Ammon's horn (tissue), 1 donor: Measurements from ENCODE around the gene TTC7B.
A peak's percentile ranks its signal among the peaks of the same experiment; 100 is the strongest.
"Not testable (repeated sequence)": the region's sequence is repeated elsewhere in the genome, so short reads cannot be mapped to it uniquely, and the experiment has no call there.

ENCODE experiments used
- DNase-seq: peaks from one replicate; pipeline ENCODE4 v3.0.0-alpha.2; 2016; ENCODE audit warnings: low spot score

The TTC7B gene

DNA sequence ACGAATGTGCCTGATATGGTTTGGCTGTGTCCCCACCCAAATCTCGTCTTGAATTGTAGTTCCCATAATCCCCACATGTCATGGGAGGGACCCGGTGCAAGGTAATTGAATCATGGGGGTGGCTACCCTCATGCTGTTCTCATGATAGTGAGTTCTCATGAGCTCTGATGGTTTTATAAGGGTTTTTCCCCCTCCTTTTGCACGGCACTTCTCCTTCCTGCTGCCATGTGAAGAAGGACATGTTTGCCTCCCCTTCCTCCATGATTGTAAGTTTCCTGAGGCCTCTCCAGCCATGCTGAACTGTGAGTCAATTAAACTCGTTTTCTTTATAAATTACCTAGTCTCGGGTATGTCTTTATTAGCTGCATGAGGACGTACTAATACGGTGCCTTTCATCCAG is 289.7 kb downstream of the TTC7B start:
- DNase-seq = not testable (repeated sequence)

DNA sequence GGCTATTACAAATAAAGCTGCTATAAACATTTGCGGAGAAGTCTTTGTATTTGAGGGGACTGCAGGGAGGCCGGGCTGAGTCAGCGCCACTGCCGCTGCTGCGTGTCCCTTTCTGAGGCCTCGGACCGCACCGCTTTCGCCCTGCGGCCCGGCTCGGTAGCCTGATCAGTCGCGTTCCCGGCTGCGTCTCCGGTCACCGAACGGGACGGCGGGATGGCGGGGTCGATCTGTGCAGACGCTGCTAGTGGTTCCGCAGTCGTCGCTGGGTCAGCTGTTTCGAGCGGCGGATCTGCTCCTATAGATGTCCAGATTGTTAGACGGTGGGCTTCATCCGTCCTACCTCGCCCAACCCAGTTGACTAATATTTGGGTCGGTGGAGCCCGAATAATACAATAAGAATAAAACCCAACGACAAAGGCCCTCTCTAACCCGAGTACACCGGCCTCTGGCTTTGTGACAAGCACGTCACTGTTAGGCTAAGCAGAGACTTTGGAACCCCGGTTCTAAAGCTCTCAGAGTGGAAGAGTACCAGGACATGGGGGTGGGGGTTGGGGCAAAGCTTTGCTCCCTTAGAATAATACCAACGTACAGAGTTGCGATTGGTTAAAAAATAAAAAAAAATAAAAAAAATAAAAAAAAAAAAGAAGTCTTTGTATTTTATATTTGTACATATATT is 290.7 kb downstream of the TTC7B start:
- DNase-seq = not testable (repeated sequence)

DNA sequence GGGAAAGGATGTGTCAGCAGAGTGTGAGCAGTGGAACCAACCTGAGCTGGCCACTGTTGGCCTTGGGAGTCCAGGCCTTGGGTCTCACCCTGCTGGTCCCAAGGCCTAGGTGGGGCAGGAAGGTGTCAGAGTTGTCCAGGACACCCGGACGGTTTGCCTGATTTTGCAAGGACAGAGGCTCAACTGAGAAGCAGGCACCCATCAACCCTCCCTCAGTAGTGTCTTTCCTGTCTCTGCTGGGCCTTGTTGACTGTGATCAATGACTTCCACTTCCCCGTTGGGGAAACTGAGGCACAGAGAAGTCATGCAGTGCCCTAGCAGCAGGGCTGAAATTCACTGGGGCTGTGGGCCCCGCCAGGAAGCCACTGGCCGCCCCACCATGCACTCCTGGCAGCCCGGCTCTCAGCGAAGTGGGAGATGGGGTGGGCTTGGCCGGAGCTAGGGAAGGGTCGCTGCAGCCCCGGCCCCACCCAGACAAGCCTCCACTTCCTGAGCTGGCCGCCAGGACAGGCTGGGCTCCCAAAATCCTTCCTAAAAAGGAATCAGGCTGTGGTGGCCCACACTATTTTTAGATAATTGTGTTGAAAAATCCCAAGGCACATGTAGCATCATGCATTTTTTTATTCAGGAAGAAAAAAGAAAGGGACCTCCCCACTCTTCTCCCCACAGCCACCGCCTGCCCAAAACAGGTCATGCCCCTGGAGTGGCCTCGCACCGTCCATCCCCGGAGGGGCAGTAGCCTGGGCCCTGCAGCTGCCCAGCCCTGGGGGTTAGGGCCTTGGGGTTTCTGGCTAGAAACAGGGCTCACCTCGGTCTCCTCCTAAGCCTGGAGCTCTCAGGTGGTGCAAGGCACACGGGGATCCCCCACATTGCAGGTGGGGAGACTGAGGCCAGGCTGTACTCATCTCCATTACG is 292.0 kb downstream of the TTC7B start:
- no peak for DNase-seq

DNA sequence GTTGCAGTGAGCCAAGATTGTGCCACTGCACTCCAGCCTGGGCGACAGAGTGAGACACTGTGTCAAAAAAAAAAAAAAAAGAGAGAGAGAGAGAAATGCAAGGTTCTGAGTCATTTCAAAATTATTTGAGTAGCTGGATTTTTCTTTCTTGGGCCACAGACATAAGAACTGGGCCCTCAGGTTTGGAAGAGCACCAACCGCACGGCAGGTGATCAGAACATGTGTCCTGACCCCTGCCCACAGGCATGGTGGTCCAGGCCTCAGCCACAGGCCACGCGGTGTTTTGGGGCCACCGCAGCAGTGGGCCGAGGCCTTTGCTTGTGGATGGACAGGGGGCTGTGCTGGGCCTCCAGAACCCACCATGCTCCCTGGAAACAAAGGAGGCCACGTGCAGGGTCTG is 292.7 kb downstream of the TTC7B start:
- DNase-seq = no peak

DNA sequence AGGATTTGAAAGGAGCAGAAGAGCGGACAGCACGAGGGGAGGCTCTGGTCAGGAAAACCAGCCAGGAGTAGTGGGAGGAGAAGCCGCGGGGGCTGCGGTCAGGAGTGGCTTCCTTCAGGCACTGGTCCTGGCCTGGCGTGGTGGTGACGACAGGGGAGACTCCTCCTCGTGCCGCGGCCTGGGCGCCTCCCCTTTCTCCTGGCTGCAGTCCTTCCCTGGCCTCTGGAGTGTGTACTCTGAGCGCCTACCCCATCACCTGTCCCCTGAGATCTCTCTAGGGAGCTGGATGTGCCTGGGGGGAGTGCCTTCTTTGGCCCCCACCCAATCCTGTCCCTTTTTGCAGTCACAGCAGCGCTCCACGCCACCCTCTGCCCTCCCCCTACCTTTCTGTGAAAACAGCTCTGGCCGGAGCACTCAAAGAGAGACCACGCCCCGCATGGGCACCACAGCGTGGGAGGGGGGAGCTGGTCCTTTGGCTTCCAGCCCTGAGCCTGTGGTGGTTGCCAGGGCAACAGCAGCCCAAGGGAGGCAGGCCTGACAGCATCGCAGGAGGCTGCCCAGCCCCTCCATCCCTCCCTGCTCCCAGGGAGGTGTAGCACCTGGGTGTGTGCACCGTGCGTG is 293.5 kb downstream of the TTC7B start:
- peak; percentile 67 for DNase-seq

DNA sequence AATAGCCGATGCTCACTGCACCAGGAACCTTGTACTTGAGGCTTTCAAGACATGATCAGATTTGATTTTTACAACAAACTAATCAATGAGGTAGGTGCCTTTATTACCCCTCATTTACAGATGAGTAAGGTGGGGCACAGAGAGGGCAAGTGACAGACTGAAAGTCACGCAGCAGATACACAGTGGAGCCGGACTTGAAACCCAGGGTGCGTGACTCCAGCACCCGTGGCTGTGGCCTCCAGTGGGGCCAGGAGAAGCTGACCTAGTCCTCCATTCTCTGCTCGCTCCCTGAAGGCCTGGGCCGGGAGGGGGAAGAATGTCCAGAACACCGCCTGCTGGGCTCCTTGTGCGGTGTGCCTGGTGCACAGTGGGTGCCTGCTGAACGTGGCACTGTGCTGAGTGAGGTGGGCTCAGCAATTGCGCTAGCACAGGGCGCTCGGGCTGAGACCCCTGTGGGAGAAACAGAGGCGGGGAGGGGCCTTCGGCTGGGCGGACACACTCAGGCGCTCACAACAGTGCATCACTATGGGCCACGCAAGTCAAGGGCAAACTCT is 294.2 kb downstream of the TTC7B start:
- no peak for DNase-seq

DNA sequence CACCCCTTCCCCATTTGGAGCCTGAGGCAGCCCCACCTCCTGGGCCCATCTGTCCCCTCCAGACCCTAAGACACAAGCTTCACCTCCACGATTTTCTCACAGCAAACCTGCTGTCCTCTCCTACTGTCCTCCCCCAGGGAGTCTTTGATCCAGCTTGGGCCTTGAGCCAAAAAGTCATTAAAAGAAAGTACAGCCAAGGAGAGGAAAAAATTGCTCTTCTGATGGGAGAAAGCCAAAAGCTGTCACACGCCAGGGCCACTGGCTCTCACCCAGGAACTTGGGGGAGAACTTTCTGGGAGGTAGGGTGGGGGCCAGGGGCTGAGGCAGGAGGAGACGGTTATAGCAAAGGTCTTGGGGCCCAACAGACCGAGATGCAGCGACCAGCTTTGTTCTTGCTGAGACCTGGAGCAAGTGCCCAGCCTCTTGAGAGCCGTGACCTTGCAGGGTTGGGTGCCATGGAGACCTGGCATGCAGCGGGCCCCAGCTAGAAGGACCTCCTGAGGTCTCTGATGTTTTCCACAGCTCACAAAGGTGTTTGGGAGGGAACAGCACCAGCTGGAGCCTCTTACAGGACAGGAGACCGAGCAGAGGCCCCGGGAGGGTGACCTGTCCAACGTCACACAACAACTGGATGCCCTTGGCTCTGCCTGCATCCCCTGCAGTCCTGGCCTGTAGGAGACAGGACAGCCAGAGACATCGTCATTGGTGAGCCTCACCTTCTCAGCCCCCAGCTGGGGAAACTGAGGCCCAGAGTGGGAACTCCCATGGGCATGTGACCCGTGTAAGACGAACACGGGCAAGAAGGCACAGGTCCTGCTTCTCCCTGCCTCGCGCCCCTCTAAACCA is 294.9 kb downstream of the TTC7B start:
- DNase-seq = peak; percentile 50

DNA sequence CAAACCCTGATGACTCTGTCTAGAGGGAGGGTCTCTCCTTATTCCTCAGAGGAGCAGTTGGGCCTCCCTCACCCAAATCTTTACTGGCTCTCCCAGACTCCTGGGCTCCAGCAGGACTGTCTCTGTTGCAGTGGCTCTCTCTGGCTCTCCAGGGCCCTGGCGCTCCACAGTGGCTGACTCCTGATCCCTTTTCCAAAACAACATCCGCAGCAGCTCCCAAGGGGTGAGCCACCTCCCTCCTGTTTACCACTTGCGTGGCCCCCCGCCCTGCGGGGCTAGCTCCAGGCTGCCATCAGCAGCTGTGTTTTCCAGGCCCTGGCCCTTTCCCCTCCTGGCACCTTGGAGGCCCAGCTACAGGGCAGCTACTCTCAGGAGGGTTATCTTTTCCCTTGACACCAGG is 295.9 kb downstream of the TTC7B start:
- no peak for DNase-seq

DNA sequence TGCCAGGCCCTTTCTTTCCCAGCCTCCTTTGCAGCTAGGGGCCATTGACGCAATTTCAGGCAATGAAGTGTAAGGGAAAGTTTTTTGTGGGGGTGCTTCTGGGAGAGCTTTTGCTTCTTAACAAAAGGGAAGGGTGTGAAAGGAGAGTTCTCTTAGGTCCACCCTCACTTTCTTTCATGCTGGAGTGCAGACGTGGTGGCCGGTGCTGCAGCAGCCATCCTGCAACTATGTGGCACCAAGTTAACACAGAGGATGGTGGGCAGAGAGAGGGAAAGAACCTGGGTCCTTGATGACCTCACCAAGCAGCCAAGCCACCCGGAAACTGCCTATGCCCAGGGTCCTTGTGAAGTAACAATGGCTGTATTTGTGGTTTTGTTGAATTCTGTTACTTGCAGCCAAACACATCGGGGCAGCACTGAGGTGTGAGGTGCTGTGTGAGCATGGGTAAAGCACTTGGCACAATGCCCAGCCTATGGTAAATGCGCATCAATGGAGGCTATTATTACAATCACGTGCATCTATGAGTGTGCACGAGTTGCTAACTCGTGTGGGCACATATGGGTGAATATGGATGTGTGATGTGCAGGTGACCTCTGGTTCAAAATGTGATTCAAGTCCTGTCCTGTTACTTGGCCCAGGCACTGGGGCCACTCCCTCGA is 296.8 kb downstream of the TTC7B start:
- no peak for DNase-seq

DNA sequence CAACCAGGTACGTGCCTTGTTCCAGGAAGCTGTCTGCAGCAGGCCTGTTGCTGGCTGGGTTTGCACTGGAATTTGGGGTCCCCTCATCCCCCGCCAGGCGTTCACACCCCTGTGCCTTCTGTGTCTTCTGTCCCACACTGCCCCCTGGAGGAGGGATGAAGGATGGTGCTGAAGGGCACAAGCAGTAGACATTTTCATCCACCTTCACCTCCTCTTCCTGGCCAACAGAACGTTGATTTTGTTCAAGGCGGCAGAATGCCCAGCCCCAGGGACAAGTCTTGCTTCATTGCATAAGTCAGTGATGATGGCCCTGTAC is 297.3 kb downstream of the TTC7B start:
- DNase-seq = no peak

DNA sequence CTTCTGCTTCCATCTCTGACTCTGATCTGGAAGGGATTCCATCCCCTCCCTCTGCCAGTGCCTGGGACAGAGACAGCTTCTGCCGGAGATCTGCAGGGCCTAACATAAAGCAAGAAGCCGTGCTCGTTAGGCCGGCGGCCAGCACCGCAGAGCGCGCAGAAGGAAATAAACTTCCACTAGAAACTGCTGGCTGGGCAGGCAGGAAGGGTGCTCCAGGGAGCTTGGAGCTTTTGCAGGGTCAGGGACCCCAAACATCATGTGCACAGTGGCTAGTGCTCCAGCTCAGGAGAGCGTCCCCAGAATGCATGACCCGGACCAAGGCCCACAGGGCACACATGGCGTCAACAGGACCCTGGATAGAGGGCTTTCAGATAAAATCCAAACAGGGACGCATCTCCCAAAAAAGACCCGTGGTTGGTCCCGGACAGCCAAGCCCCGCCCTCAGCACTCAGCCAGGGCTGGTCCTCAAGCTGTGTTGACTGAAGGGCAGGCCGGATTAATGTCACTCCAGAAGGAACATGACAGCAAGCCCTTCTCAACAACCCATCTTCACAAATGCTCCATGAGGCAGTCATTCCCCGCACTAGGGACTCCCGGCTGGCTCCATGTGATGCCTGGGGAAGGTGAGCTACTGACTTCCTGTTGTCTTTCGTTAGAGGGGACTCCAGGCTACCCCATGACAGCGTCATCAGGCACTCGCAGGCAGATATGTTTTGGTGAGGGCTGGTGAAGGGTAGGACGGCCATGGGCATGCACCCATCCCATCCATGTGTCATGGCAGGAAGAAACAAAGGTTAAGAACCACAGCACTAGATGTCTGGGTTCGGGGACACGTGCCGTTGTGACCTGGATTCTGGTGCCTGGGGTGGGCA is 297.9 kb downstream of the TTC7B start:
- no peak for DNase-seq

DNA sequence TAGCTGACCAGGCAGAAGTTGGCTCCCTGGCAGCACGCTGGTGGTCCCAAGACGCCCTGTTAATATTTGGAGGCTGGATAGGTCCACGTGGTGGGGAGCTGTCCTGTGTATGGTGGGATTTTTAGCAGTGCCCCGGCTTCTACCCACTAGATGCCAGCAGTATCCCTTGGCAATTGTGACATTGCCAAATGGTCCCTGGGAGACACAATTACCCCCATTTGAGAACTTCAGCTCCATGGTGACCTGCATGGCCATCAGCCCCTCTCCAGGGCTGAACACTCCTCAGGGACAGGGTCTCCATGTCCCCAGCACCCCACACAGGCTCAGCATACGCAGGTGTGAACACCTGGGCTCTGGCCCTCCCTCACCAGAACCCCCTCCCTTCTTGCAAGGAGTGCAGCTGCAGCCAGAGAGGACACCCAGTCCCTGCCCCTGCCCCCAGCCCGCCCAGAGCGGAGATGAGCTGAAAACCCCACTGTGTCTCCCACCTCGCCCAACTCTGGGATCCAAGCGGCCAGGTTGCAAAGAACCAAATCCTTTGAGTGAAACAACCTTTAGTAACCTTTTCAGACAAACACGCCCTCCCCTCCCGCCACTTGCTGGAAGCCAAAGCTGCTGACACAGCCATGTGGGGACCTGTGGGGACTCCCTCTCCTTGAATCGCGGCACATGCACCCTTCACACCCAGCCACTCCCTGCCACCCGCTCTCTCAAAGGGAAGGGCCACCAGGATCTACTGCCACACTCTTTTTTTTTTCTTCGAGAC is 299.0 kb downstream of the TTC7B start:
- DNase-seq = peak; percentile 33

DNA sequence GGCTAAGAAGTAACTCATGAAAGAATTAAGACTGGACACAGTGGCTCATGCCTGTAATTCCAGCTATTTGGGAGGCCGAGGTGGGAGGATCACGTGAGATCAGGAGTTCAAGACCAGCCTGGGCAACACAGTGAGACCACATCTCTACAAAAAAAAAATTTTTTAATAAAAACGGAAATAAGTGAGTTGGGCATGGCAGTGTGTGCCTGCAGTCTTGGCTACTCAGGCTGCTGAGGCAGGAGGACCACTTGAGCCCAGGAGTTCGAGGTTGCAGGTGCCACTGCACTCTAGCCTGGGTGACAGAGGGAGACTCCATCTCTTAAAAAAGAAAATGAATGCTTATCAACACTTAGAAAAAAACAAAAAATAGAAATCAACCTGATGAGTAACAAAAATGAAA is 301.7 kb downstream of the TTC7B start:
- DNase-seq = no peak

DNA sequence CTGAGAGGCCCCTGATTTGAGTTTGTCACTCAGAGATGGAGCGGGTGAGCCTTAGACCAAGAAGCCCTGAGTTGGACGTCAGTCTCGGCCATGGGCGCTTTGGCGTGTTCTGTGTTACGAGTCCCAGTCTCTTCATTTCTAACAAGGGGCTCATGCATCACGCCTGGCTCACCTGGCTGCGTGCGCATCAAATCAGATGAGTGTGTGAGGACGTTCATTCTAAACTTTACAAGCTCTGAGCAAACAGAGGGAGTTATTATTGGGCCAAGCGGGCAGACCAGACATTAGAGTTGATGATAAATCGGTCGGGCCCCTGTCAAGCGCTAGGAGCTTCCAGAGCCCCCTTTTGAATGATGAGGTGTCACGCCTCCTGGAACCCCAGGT is 302.2 kb downstream of the TTC7B start:
- no peak for DNase-seq

DNA sequence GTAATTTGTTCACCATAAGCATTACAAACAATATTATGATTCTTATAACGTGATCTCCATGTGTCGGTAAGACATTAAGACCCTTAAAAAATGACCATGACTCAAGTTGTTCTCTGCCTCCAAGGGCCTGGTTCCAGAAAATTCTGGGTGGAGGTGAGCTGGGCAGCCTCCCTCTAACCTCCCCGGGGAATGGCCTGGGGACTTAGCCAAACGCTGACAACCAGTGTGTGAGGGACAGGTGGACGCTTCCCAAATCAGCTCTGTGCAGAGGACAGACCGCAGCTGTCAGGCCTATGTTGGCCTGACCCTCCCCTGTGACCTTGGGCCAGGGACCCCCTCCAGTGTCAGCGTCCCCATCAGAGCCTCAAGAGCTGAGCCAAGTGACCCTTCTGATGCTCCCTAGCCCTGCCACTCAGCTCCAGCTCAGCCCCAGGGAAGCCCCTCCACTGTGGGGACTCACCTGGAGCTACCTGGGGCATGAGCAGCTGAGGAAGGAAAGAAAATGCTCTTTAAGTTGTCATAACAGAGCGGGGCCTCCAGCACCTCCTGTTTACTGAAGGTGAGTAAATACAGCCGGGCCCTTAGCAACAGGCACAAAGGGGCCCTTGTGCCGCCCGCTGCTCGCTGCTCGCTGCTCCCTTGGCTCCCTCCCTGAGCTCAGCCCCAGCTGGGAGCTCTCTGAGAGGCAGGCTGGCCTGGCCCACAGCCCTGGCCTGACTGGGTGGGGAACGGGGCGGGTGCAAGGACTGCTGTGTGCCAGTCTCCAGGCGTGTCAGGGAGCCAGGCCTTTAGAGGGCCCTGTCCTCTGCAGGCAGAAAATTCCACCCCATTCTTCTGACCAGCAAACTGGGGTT is 302.8 kb downstream of the TTC7B start:
- peak; percentile 98 for DNase-seq

DNA sequence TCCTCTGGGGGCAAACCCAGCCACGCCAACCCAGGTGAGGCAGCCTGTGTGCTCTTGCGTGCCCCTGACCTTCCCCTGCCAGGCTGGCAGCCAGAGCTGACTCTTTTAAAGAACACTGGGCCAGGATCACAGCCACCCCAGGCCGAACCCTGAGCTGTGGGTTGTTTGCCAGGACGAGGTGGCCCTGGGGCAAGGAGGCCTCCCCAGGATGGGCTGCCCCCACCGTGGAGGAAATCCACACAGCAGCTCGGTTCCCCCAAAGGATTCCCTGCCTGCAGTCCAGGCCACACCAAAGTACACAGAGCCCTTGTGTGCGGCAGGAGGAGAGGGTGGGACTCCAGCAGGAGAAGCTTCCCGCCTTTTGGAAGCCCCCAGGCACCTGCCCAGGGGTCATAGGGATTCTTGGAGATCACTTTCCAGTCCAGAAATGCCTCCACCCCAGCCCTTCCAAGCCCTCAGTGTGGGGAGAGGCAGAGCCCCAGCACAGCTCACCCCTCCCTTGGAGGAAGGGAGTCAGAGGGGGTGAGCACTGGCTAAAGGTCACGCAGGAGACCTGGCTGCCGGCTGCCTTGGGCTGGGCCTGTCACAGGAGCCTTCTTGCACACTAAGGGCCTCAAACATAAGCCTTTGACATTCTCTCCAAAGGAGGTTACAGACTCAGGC is 303.8 kb downstream of the TTC7B start:
- no peak for DNase-seq

DNA sequence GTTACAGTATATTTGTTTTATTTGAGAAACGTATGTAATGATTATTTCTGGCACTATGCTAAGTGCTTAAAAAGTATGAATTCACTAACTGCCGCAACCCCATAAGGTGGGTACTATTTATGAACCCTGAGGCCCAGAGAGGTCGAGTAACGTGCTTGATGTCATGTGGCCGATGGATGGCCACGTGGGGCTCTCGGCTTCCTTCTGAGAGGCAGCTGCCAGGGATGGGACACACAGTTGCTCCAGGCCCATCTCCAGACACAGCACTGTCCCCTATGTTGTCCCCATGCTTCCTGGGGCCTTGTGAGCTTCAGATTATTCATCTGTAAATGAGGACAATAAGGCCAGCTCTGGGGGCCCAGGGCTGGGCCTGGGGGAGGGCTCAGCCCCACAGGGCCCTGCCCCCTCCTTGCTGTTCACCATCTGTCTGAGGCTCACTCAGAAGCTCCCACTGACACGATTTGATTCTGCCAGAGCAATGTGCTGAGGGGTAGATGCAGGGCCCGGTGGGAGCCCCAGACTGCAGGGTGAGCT is 304.4 kb downstream of the TTC7B start:
- DNase-seq = peak; percentile 45

DNA sequence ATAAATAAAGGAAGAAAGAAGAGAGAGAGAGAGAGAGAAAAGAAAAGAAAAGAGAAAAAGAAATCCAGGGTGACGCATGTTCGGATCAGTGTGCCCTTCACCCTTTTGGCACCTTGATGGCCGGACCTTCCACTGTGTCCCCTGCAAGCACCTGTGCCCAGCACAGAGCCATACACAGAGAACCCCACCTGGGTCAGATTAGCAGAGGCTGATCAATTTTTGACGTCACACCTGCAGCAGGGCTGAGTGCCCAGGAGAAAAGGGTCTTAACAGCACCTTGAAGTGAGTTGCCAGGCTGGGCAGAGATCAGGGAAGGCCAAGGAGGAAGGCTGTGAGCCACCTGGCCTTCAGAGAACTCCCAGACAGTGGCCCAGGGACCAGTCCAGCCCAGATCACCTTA is 305.0 kb downstream of the TTC7B start:
- no peak for DNase-seq
